DND-41 (cell line): Measurements from ENCODE around the gene TSSK6.

Experiments used
- ATAC-seq: fragments of 200-7000 bp; cut with Tn5 transposase; 3 replicates; pipeline ENCODE4 v1.9.1; 2021; ENCODE audit warnings: low read depth; ENCODE audit not compliant: insufficient read depth
- DNase-seq: peaks from one replicate; pipeline ENCODE4 v3.0.0-alpha.2; 2020
- H2AFZ ChIP-seq: 2 replicates; pipeline ENCODE4 v1.6.0; 2012; ENCODE audit warnings: low read depth, low read length
- H3K27ac ChIP-seq: 2 replicates; pipeline ENCODE4 v1.5.1; 2012; ENCODE audit warnings: low read length, inconsistent platforms
- H3K27me3 ChIP-seq: fragments of 200-600 bp; sonication (generic); 2 replicates; pipeline ENCODE4 v1.6.0; 2012; ENCODE audit warnings: low read length, mild to moderate bottlenecking, inconsistent platforms; ENCODE audit not compliant: insufficient read depth, poor library complexity
- H3K36me3 ChIP-seq: 2 replicates; pipeline ENCODE4 v1.5.1; 2012; ENCODE audit warnings: low read length, inconsistent platforms; ENCODE audit not compliant: insufficient read depth
- H3K4me1 ChIP-seq: 2 replicates; pipeline ENCODE4 v1.5.1; 2012; ENCODE audit warnings: mild to moderate bottlenecking, low read length; ENCODE audit not compliant: insufficient read depth
- H3K4me2 ChIP-seq: 2 replicates; pipeline ENCODE4 v1.6.0; 2012; ENCODE audit warnings: mild to moderate bottlenecking, moderate library complexity, low read length, inconsistent platforms; ENCODE audit not compliant: insufficient read depth
- H3K4me3 ChIP-seq, 2 experiments: fragments of 200-600 bp in 1 of 2; shearing (Covaris generic) in 1 of 2; 2 replicates each; pipeline ENCODE4 v1.5.1; 2012 to 2016; ENCODE audit warnings: inconsistent platforms in 2 of 2, low read length in 2 of 2, mild to moderate bottlenecking in 2 of 2, low read depth in 1 of 2, moderate library complexity in 1 of 2
- H3K79me2 ChIP-seq: 2 replicates; pipeline ENCODE4 v1.6.0; 2012; ENCODE audit warnings: low read length, inconsistent platforms; ENCODE audit not compliant: insufficient read depth
- H3K9ac ChIP-seq: 2 replicates; pipeline ENCODE4 v1.6.0; 2012; ENCODE audit warnings: low read depth, mild to moderate bottlenecking, inconsistent platforms, low read length, moderate library complexity
- H3K9me3 ChIP-seq: 2 replicates; pipeline ENCODE4 v1.5.1; 2012; ENCODE audit warnings: low read length, moderate library complexity, mild to moderate bottlenecking, inconsistent platforms; ENCODE audit not compliant: insufficient read depth, severe bottlenecking
- H4K20me1 ChIP-seq: 2 replicates; pipeline ENCODE4 v1.6.0; 2012; ENCODE audit warnings: low read length; ENCODE audit not compliant: insufficient read depth
- CTCF ChIP-seq: IDR thresholded peaks from 2 replicates; pipeline ENCODE4 v1.5.1; 2012; ENCODE audit warnings: borderline replicate concordance, low read length, moderate library complexity, mild to moderate bottlenecking; ENCODE audit not compliant: poor library complexity, severe bottlenecking; ENCODE audit errors: extremely low read depth
- EZH2 ChIP-seq: IDR thresholded peaks from 3 replicates; pipeline ENCODE4 v1.6.1; 2012; ENCODE audit warnings: borderline replicate concordance, low read depth, mild to moderate bottlenecking, moderate library complexity, low read length, inconsistent platforms; ENCODE audit not compliant: severe bottlenecking

TSSK6 gene

GRCh38 chr19:19471682-19472081 is 43.7 kb downstream of the TSSK6 start:
- Histone ChIP-seq H3K9me3 (peaks cover 19% of the 10 kb centered on the region), H3K4me3 (no peak overlapping the region), H3K4me1 (no peaks in the 10 kb centered on the region), H3K9ac (no peak overlapping the region), H3K27ac (no peak overlapping the region), H3K36me3 (peaks cover 80% of the 10 kb centered on the region), H3K27me3 (no peaks in the 10 kb centered on the region), H3K79me2 (peaks cover 94% of the 10 kb centered on the region), H2AFZ (no peak overlapping the region), H3K4me2 (no peak overlapping the region), H4K20me1 (peaks cover 50% of the 10 kb centered on the region)
- no peak for TF ChIP-seq EZH2
- no peak for TF ChIP-seq CTCF
- ATAC-seq (no peak), DNase-seq (no peak)

- no peak overlapping the region for H3K27ac ChIP-seq
- peaks cover 43% of the 10 kb centered on the region for H4K20me1 ChIP-seq
- no peak for DNase-seq
- no peak overlapping the region for H2AFZ ChIP-seq
- peaks cover 94% of the 10 kb centered on the region for H3K79me2 ChIP-seq
- H3K36me3 ChIP-seq: peaks cover 80% of the 10 kb centered on the region
- no peak overlapping the region for H3K9ac ChIP-seq
- no peak overlapping the region for H3K4me2 ChIP-seq
- H3K4me1 ChIP-seq: no peaks in the 10 kb centered on the region
- no peak for ATAC-seq
- H3K4me3 ChIP-seq: no peak overlapping the region
- peaks cover 30% of the 10 kb centered on the region for H3K9me3 ChIP-seq
- no peaks in the 10 kb centered on the region for H3K27me3 ChIP-seq
- TF ChIP-seq EZH2: no peak
- TF ChIP-seq CTCF: no peak
Observed at GRCh38 chr19:19470579-19470978, 44.8 kb downstream of the TSSK6 start.

GRCh38 chr19:19468424-19469050 is 46.8 kb downstream of the TSSK6 start:
- no peak overlapping the region for H2AFZ ChIP-seq
- H3K4me3 ChIP-seq: no peak overlapping the region
- no peak for TF ChIP-seq EZH2
- TF ChIP-seq CTCF: no peak
- no peak overlapping the region for H3K27ac ChIP-seq
- ATAC-seq: no peak
- H3K9ac ChIP-seq: no peak overlapping the region
- peaks cover 39% of the 10 kb centered on the region for H4K20me1 ChIP-seq
- H3K36me3 ChIP-seq: peaks cover 82% of the 10 kb centered on the region
- peaks cover 40% of the 10 kb centered on the region for H3K9me3 ChIP-seq
- no peak for DNase-seq
- no peaks in the 10 kb centered on the region for H3K27me3 ChIP-seq
- peaks cover 95% of the 10 kb centered on the region for H3K79me2 ChIP-seq
- no peaks in the 10 kb centered on the region for H3K4me1 ChIP-seq
- no peak overlapping the region for H3K4me2 ChIP-seq
